Thoracic aorta (tissue), 2 donors: ENCODE results near the gene CYLD. TPM values are rescaled to one million over a fixed set of nuclear protein-coding genes. Genes with fewer than 3 reads are reported as not detected.

Source experiments
- ATAC-seq: fragments of 150-250 bp; one replicate; pipeline ENCODE4 v1.8.0; 2017; ENCODE audit warnings: low read depth; ENCODE audit not compliant: insufficient number of reproducible peaks, low FRiP score
- DNase-seq: peaks from one replicate; pipeline ENCODE4 v3.0.0-alpha.2; 2020; ENCODE audit warnings: low spot score
- H3K27ac ChIP-seq, 2 donors: fragments of 200-600 bp; sonication (generic); 1 replicate in 1 of 2; 2 replicates in 1 of 2; pipeline ENCODE4 v1.5.1; 2016; ENCODE audit warnings: mild to moderate bottlenecking in 2 of 2, moderate library complexity in 2 of 2
- H3K27me3 ChIP-seq: fragments of 200-600 bp; sonication (generic); replicated peaks from 2 replicates; pipeline ENCODE4 v1.6.0; 2016; ENCODE audit warnings: mild to moderate bottlenecking; ENCODE audit not compliant: insufficient read depth
- H3K36me3 ChIP-seq: fragments of 200-600 bp; sonication (generic); one replicate; pipeline ENCODE4 v1.5.1; 2016
- H3K4me1 ChIP-seq, 2 donors: fragments of 200-600 bp; sonication (generic); 1 replicate in 1 of 2; 2 replicates in 1 of 2; pipeline versions ENCODE4 v1.5.1 to v1.6.0; 2016; ENCODE audit warnings: low read depth in 2 of 2, mild to moderate bottlenecking in 1 of 2; ENCODE audit not compliant: control insufficient read depth in 1 of 2
- H3K4me3 ChIP-seq: fragments of 200-600 bp; sonication (generic); 2 replicates; pipeline ENCODE4 v1.5.1; 2016; ENCODE audit warnings: mild to moderate bottlenecking
- H3K9me3 ChIP-seq: fragments of 200-600 bp; sonication (generic); 2 replicates; pipeline ENCODE4 v1.5.1; 2016
- CTCF ChIP-seq: fragments of 200-600 bp; sonication (generic); IDR thresholded peaks from one replicate; pipeline ENCODE4 v1.5.1; 2019; ENCODE audit warnings: antibody characterized with exemption
- total RNA-seq, 2 donors: library from RNA; depleted of rRNA; stranded (reverse); fragments of >200 nt; gene quantifications; one replicate each; pipeline versions ENCODE4 v1.1.0 to v1.2.3, GENCODE V29; 2016

Gene CYLD
- total RNA-seq, 2 donors from 2014 or later, result 53.9 to 91.9 TPM

- Histone ChIP-seq H3K4me3 (no peak overlapping the region), H3K9me3 (no peaks in the 10 kb centered on the region), H3K36me3 (no peaks in the 10 kb centered on the region), H3K27me3 (no peaks in the 10 kb centered on the region), H3K27ac (no peak overlapping the region), H3K4me1 (no peaks in the 10 kb centered on the region)
- no peak for TF ChIP-seq CTCF
- ATAC-seq (no peak), DNase-seq (no peak)
Measured at GRCh38 chr16:50835358-50836060, 93.6 kb downstream of the CYLD start.

- DNase-seq (no peak), ATAC-seq (no peak)
- H3K4me3 ChIP-seq, result no peak overlapping the region
- no peak for TF ChIP-seq CTCF
- H3K27me3 ChIP-seq, result no peaks in the 10 kb centered on the region
- no peaks in the 10 kb centered on the region for H3K36me3 ChIP-seq
- H3K4me1 ChIP-seq, result no peaks in the 10 kb centered on the region
- no peak overlapping the region for H3K27ac ChIP-seq
- H3K9me3 ChIP-seq, result no peaks in the 10 kb centered on the region
Measured at GRCh38 chr16:50836121-50836621, 94.3 kb downstream of the CYLD start.

- Histone ChIP-seq H3K4me1 (no peaks in the 10 kb centered on the region), H3K27ac (no peak overlapping the region), H3K9me3 (no peaks in the 10 kb centered on the region), H3K4me3 (no peak overlapping the region), H3K27me3 (no peaks in the 10 kb centered on the region), H3K36me3 (no peaks in the 10 kb centered on the region)
- ATAC-seq (no peak), DNase-seq (no peak)
- TF ChIP-seq CTCF, result no peak
Measured at GRCh38 chr16:50837324-50837723, 95.4 kb downstream of the CYLD start.

GRCh38 chr16:50838165-50838564, 96.3 kb downstream of the CYLD start:
- no peaks in the 10 kb centered on the region for H3K27me3 ChIP-seq
- no peak for TF ChIP-seq CTCF

GRCh38 chr16:50838885-50839284, 97.0 kb downstream of the CYLD start:
- Histone ChIP-seq H3K36me3 (no peaks in the 10 kb centered on the region), H3K4me1 (no peaks in the 10 kb centered on the region), H3K4me3 (no peak overlapping the region), H3K9me3 (no peaks in the 10 kb centered on the region), H3K27ac (no peak overlapping the region), H3K27me3 (no peaks in the 10 kb centered on the region)
- ATAC-seq, result no peak
- no peak for TF ChIP-seq CTCF
- no peak for DNase-seq

More at GRCh38 chr16:50838165-50838564, 96.3 kb downstream of the CYLD start:
- Histone ChIP-seq H3K9me3 (no peaks in the 10 kb centered on the region), H3K4me1 (no peaks in the 10 kb centered on the region), H3K36me3 (no peaks in the 10 kb centered on the region), H3K4me3 (no peak overlapping the region), H3K27ac (no peak overlapping the region)
- no peak for DNase-seq
- ATAC-seq, result no peak
